CD14-positive monocyte (primary cell): ENCODE results near the gene CC2D2A. TPM values are rescaled to one million over a fixed set of nuclear protein-coding genes. Genes with fewer than 3 reads are reported as not detected.

Experiments used
- DNase-seq, 3 donors: peaks; one replicate each; pipeline ENCODE4 v3.0.0-alpha.2; 2011 to 2022
- H2AFZ ChIP-seq: 2 replicates; pipeline ENCODE4 v1.6.0; 2012; ENCODE audit warnings: mild to moderate bottlenecking, low read depth, low read length, inconsistent platforms; ENCODE audit not compliant: insufficient read depth, poor library complexity, severe bottlenecking
- H3K27ac ChIP-seq, 2 donors: 1 replicate in 1 of 2; 2 replicates in 1 of 2; pipeline ENCODE4 v1.5.1; 2012 to 2013; ENCODE audit warnings: low read length in 2 of 2, control low read depth in 1 of 2, inconsistent platforms in 1 of 2, low read depth in 1 of 2, mild to moderate bottlenecking in 1 of 2
- H3K27me3 ChIP-seq, 2 donors: one replicate each; pipeline versions ENCODE4 v1.6.0 to v1.6.1; 2011 to 2013; ENCODE audit warnings: low read length in 2 of 2; ENCODE audit not compliant: control insufficient read depth in 2 of 2, insufficient read depth in 2 of 2
- H3K36me3 ChIP-seq, 2 donors: replicated peaks in 1 of 2; 1 replicate in 1 of 2; 2 replicates in 1 of 2; pipeline versions ENCODE4 v1.5.1 to v1.6.1; 2012 to 2013; ENCODE audit warnings: low read length in 2 of 2, control low read depth in 1 of 2, inconsistent platforms in 1 of 2, mild to moderate bottlenecking in 1 of 2; ENCODE audit not compliant: insufficient read depth in 2 of 2, control insufficient read depth in 1 of 2
- H3K4me1 ChIP-seq, 2 donors: 1 replicate in 1 of 2; 2 replicates in 1 of 2; pipeline versions ENCODE4 v1.5.1 to v1.6.1; 2012 to 2013; ENCODE audit warnings: low read length in 2 of 2, control low read depth in 1 of 2, inconsistent platforms in 1 of 2, mild to moderate bottlenecking in 1 of 2, moderate library complexity in 1 of 2; ENCODE audit not compliant: insufficient read depth in 2 of 2, control insufficient read depth in 1 of 2
- H3K4me2 ChIP-seq: replicated peaks from 2 replicates; pipeline ENCODE3; 2012; ENCODE audit warnings: low read length, moderate library complexity, mild to moderate bottlenecking; ENCODE audit not compliant: poor library complexity, severe bottlenecking; ENCODE audit errors: extremely low read depth
- H3K4me3 ChIP-seq, 3 experiments: fragments of 200-600 bp in 1 of 3; sonication (generic) in 1 of 3; replicated peaks in 1 of 3; 1 replicate in 2 of 3; 2 replicates in 1 of 3; pipeline ENCODE4 v1.5.1; 2011 to 2013; ENCODE audit warnings: low read length in 3 of 3, mild to moderate bottlenecking in 3 of 3, control low read depth in 2 of 3, low read depth in 2 of 3, inconsistent platforms in 1 of 3, moderate library complexity in 1 of 3
- H3K79me2 ChIP-seq: 2 replicates; pipeline ENCODE4 v1.6.0; 2012; ENCODE audit warnings: mild to moderate bottlenecking, control low read depth, inconsistent platforms, low read length, moderate library complexity; ENCODE audit not compliant: insufficient read depth
- H3K9ac ChIP-seq: 2 replicates; pipeline ENCODE4 v1.6.0; 2017; ENCODE audit warnings: low read length, mild to moderate bottlenecking; ENCODE audit not compliant: insufficient read depth, poor library complexity, severe bottlenecking
- H3K9me3 ChIP-seq, 2 donors: replicated peaks in 1 of 2; 1 replicate in 1 of 2; 2 replicates in 1 of 2; pipeline versions ENCODE4 v1.5.1 to v1.6.1; 2012 to 2013; ENCODE audit warnings: low read length in 2 of 2, control low read depth in 1 of 2; ENCODE audit not compliant: control insufficient read depth in 1 of 2, insufficient read depth in 1 of 2
- H4K20me1 ChIP-seq: 2 replicates; pipeline ENCODE4 v1.6.0; 2012; ENCODE audit warnings: mild to moderate bottlenecking, low read length, control low read depth, moderate library complexity; ENCODE audit not compliant: insufficient read depth
- H3K27ac Mint-ChIP-seq, 7 donors: one replicate each; pipeline ENCODE4 v1.8.0; 2020; ENCODE audit warnings: mild to moderate bottlenecking in 7 of 7, mixed read lengths in 7 of 7, moderate library complexity in 6 of 7, inconsistent platforms in 2 of 7
- H3K27me3 Mint-ChIP-seq, 3 donors: one replicate each; pipeline ENCODE4 v1.8.0; 2021 to 2022; ENCODE audit warnings: low read depth in 3 of 3, mild to moderate bottlenecking in 3 of 3, mixed read lengths in 3 of 3, moderate library complexity in 3 of 3, inconsistent platforms in 1 of 3
- H3K36me3 Mint-ChIP-seq, 2 donors: one replicate each; pipeline ENCODE4 v1.8.0; 2020; ENCODE audit warnings: mixed read lengths in 2 of 2, inconsistent platforms in 1 of 2, mild to moderate bottlenecking in 1 of 2
- H3K4me1 Mint-ChIP-seq: one replicate; pipeline ENCODE4 v1.8.0; 2020; ENCODE audit warnings: mild to moderate bottlenecking, mixed read lengths
- H3K4me3 Mint-ChIP-seq, 2 donors: one replicate each; pipeline ENCODE4 v1.8.0; 2020; ENCODE audit warnings: mild to moderate bottlenecking in 2 of 2, mixed read lengths in 2 of 2, moderate library complexity in 1 of 2
- H3K9me3 Mint-ChIP-seq, 7 donors: one replicate each; pipeline ENCODE4 v1.8.0; 2020 to 2022; ENCODE audit warnings: mixed read lengths in 7 of 7, mild to moderate bottlenecking in 6 of 7, moderate library complexity in 6 of 7, inconsistent platforms in 2 of 7
- CTCF ChIP-seq: fragments of 200-600 bp; IDR thresholded peaks from one replicate; pipeline ENCODE4 v1.8.0; 2022; ENCODE audit warnings: antibody characterized with exemption, mild to moderate bottlenecking
- WGBS: methylation state at CpG from one replicate; pipeline ENCODE4 v1.1.5; 2013; ENCODE audit warnings: missing lambda C conversion rate; ENCODE audit not compliant: insufficient coverage; 5-methylcytosine and 5-hydroxymethylcytosine counted together
- intact Hi-C, 2 donors: fragments of 100-400 bp; cut with micrococcal nuclease; formaldehyde crosslinking; loops; one replicate each; pipeline versions ENCODE4 v1.15.0 to v1.15.1; 2023
- polyA plus RNA-seq, 3 donors: library from polyadenylated mRNA; depleted of rRNA in 1 of 3; unstranded in 2 of 3; stranded (reverse) in 1 of 3; fragments of 300-500 nt in 2 of 3; fragments of >200 nt in 1 of 3; fragmentation: Illumina TruSeq in 2 of 3; gene quantifications; 1 replicate in 2 of 3; 2 replicates in 1 of 3; pipeline ENCODE4 v1.2.3, GENCODE V29; 2012 to 2021

The CC2D2A gene
- polyA plus RNA-seq, 3 donors, result 1.7 to 2.5 (median 1.9) TPM

GRCh38 chr4:15592799-15593198, 123.1 kb downstream of the CC2D2A start:
- intact Hi-C loops, result no loop called here
- H3K79me2 ChIP-seq, result no peaks in the 10 kb centered on the region
- peaks cover 5 to 34% of the 10 kb centered on the region in 2 donors for H3K36me3 ChIP-seq
- H3K27ac Mint-ChIP-seq, result no peak overlapping the region
- H3K27ac ChIP-seq, result no peak overlapping the region
- peaks cover 11% of the 10 kb centered on the region for H3K4me1 Mint-ChIP-seq
- no peak for DNase-seq
- no peak overlapping the region for H3K4me3 Mint-ChIP-seq
- no peak overlapping the region for H3K4me2 ChIP-seq
- H3K27me3 Mint-ChIP-seq, result no peaks in the 10 kb centered on the region
- TF ChIP-seq CTCF, result no peak
- no peak overlapping the region for H3K4me3 ChIP-seq
- no peaks in the 10 kb centered on the region for H3K27me3 ChIP-seq
- H3K4me1 ChIP-seq, result peaks cover 5 to 8% of the 10 kb centered on the region in 2 donors
- peaks cover 87% of the 10 kb centered on the region for H4K20me1 ChIP-seq
- H3K36me3 Mint-ChIP-seq, result peaks cover 4 to 9% of the 10 kb centered on the region in 2 donors
- H3K9me3 Mint-ChIP-seq, result no peaks in the 10 kb centered on the region
- H3K9ac ChIP-seq, result no peak overlapping the region
- H2AFZ ChIP-seq, result no peak overlapping the region
- 89% methylated on average over 3 of the region's 3 CpGs for WGBS
- H3K9me3 ChIP-seq, result no peaks in the 10 kb centered on the region

GRCh38 chr4:15598644-15599043, 129.0 kb downstream of the CC2D2A start:
- H3K9me3 ChIP-seq, result no peaks in the 10 kb centered on the region
- 100% methylated on average over 1 of the region's 4 CpGs for WGBS

More at GRCh38 chr4:15598644-15599043, 129.0 kb downstream of the CC2D2A start:
- Histone ChIP-seq H3K27me3 (no peaks in the 10 kb centered on the region), H3K4me3 (no peak overlapping the region), H3K4me1 (peaks cover 0 to 3% of the 10 kb centered on the region in 2 donors), H3K36me3 (peaks cover 30 to 82% of the 10 kb centered on the region in 2 donors), H3K4me2 (no peak overlapping the region), H3K27ac (no peak overlapping the region), H3K79me2 (no peaks in the 10 kb centered on the region), H3K9ac (no peak overlapping the region), H4K20me1 (peaks cover 100% of the 10 kb centered on the region), H2AFZ (no peak overlapping the region)
- intact Hi-C loops, result no loop called here
- DNase-seq, result no peak
- no peak for TF ChIP-seq CTCF
- H3K9me3 Mint-ChIP-seq, result no peaks in the 10 kb centered on the region
- no peaks in the 10 kb centered on the region for H3K27me3 Mint-ChIP-seq
- H3K4me1 Mint-ChIP-seq, result peaks cover 4% of the 10 kb centered on the region
- peaks cover 46 to 51% of the 10 kb centered on the region in 2 donors for H3K36me3 Mint-ChIP-seq
- H3K4me3 Mint-ChIP-seq, result no peak overlapping the region
- H3K27ac Mint-ChIP-seq, result no peak overlapping the region
